Measurements from ENCODE around the gene OSM. TPM values are rescaled to one million over a fixed set of nuclear protein-coding genes. Genes with fewer than 3 reads are reported as not detected.
A peak's percentile ranks its signal among the peaks of the same experiment; 100 is the strongest.

OSM gene
- total and polyA plus RNA-seq, 4 donors: 0.09 to 0.84 (median 0.25) TPM; not detected in 1

GRCh38 chr22:30301995-30302809 lies 35.6 kb upstream of the OSM start:
- Histone ChIP-seq H3K36me3 (ENCODE audit: control insufficient read depth in 4 of 4, insufficient read depth in 3 of 4, low read depth in 1 of 4, low read length in 3 of 4) (peaks cover 0 to 28% (median 11%) of the 10 kb centered on the region in 4 donors), H3K9ac (ENCODE audit: low read depth in 1 of 2, low read length in 2 of 2) (no peak overlapping the region)
- WGBS: 68% methylated on average over 9 of the region's 9 CpGs

GRCh38 chr22:30299322-30299721 lies 32.7 kb upstream of the OSM start:
- WGBS: 94% methylated on average over 13 of the region's 13 CpGs
- DNase-seq (ENCODE audit: low spot score): no peak
- TF ChIP-seq MAX (IDR thresholded peaks at IDR 0.05) (no peak), EGR1 (IDR thresholded peaks at IDR 0.05; ENCODE audit: low read depth in 2 of 2) (no peak), JUND (IDR thresholded peaks at IDR 0.05) (no peak), SP1 (IDR thresholded peaks at IDR 0.05) (no peak)
- Histone ChIP-seq H3K27ac (ENCODE audit: low read depth in 1 of 2, low read length in 2 of 2) (no peak overlapping the region), H3K27me3 (ENCODE audit: control insufficient read depth in 4 of 4, insufficient read depth in 4 of 4, low read length in 3 of 4) (no peaks in the 10 kb centered on the region), H3K9ac (ENCODE audit: low read depth in 1 of 2, low read length in 2 of 2) (no peak overlapping the region), H3K9me3 (ENCODE audit: control insufficient read depth in 4 of 4, low read length in 3 of 4) (no peaks in the 10 kb centered on the region), H3K4me1 (ENCODE audit: control insufficient read depth in 4 of 4, insufficient read depth in 4 of 4, low read length in 3 of 4) (peaks cover 0 to 10% (median 2%) of the 10 kb centered on the region in 4 donors), H3K4me3 (ENCODE audit: low read depth in 1 of 3, low read length in 3 of 3) (no peak overlapping the region), H3K36me3 (ENCODE audit: control insufficient read depth in 4 of 4, insufficient read depth in 3 of 4, low read depth in 1 of 4, low read length in 3 of 4) (peaks cover 3 to 50% (median 18%) of the 10 kb centered on the region in 4 donors)

More at GRCh38 chr22:30301995-30302809, 35.6 kb upstream of the OSM start:
- DNase-seq (ENCODE audit: low spot score): no peak
- TF ChIP-seq, protein P1, sequence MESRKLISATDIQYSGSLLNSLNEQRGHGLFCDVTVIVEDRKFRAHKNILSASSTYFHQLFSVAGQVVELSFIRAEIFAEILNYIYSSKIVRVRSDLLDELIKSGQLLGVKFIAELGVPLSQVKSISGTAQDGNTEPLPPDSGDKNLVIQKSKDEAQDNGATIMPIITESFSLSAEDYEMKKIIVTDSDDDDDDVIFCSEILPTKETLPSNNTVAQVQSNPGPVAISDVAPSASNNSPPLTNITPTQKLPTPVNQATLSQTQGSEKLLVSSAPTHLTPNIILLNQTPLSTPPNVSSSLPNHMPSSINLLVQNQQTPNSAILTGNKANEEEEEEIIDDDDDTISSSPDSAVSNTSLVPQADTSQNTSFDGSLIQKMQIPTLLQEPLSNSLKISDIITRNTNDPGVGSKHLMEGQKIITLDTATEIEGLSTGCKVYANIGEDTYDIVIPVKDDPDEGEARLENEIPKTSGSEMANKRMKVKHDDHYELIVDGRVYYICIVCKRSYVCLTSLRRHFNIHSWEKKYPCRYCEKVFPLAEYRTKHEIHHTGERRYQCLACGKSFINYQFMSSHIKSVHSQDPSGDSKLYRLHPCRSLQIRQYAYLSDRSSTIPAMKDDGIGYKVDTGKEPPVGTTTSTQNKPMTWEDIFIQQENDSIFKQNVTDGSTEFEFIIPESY (IDR thresholded peaks at IDR 0.05): no peak
- TF ChIP-seq MAX (IDR thresholded peaks at IDR 0.05) (no peak), ATF3 (IDR thresholded peaks at IDR 0.05) (no peak), RAD21 (IDR thresholded peaks at IDR 0.05) (no peak), NR2F2 (IDR thresholded peaks at IDR 0.05) (no peak), FOXA2 (IDR thresholded peaks at IDR 0.05) (no peak), EGR1 (IDR thresholded peaks at IDR 0.05; ENCODE audit: low read depth in 2 of 2) (no peak), FOXA1 (IDR thresholded peaks at IDR 0.05) (no peak), SP1 (IDR thresholded peaks at IDR 0.05) (no peak), RXRA (IDR thresholded peaks at IDR 0.05) (no peak), YY1 (IDR thresholded peaks at IDR 0.05) (no peak), HNF4A (conservative IDR thresholded peaks at IDR 0.05) (no peak), TAF1 (conservative IDR thresholded peaks at IDR 0.05) (no peak)
- no peaks in the 10 kb centered on the region for H3K27me3 ChIP-seq (ENCODE audit: control insufficient read depth in 4 of 4, insufficient read depth in 4 of 4, low read length in 3 of 4)
- no peak overlapping the region for H3K4me3 ChIP-seq (ENCODE audit: low read depth in 1 of 3, low read length in 3 of 3)
- peaks cover 0 to 23% (median 16%) of the 10 kb centered on the region in 4 donors for H3K4me1 ChIP-seq (ENCODE audit: control insufficient read depth in 4 of 4, insufficient read depth in 4 of 4, low read length in 3 of 4)
- H3K9me3 ChIP-seq (ENCODE audit: control insufficient read depth in 4 of 4, low read length in 3 of 4): no peaks in the 10 kb centered on the region
- H3K27ac ChIP-seq (ENCODE audit: low read depth in 1 of 2, low read length in 2 of 2): peak overlapping the region; percentile 1 to 45

DNA sequence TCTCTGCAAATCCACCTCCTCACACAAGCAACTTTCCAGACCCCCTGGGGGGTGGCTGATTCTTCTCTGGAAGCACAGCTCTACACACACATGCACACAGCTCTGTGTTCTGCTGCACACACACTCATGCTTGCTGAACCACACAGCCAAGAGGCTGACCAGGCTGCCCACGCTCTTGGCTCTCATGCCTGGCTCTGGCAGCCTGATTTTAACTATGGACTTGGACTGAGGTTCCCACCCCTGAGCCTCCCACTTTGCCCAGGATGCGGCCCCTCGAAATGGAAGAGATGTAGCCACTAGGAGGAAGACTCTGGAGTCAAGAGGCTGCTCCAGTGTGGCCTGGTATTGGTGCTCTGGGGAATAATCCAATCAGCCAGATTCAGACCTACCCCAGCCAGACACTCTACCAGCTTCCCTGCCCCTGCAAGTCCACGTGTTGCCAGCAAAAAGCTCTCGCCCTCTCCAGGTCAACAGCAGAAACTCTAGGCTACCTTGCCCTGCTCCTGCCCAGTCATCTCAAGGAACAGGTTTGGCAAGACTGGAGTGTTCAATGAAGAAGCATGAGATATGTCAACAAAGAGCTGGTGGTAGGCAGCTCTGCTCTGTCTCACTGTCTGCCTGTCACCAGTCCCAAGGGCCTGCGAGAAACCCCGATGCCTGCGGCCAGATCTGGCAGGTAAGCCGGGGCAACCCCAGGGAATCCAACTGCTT lies 31.5 kb upstream of the OSM start:
- Histone ChIP-seq H3K9ac (ENCODE audit: low read depth in 1 of 2, low read length in 2 of 2) (no peak overlapping the region), H3K36me3 (ENCODE audit: control insufficient read depth in 4 of 4, insufficient read depth in 3 of 4, low read depth in 1 of 4, low read length in 3 of 4) (peaks cover 5 to 61% (median 19%) of the 10 kb centered on the region in 4 donors), H3K9me3 (ENCODE audit: control insufficient read depth in 4 of 4, low read length in 3 of 4) (no peaks in the 10 kb centered on the region), H3K27me3 (ENCODE audit: control insufficient read depth in 4 of 4, insufficient read depth in 4 of 4, low read length in 3 of 4) (no peaks in the 10 kb centered on the region), H3K27ac (ENCODE audit: low read depth in 1 of 2, low read length in 2 of 2) (no peak overlapping the region), H3K4me3 (ENCODE audit: low read depth in 1 of 3, low read length in 3 of 3) (no peak overlapping the region), H3K4me1 (ENCODE audit: control insufficient read depth in 4 of 4, insufficient read depth in 4 of 4, low read length in 3 of 4) (peaks cover 0 to 10% (median 0%) of the 10 kb centered on the region in 4 donors)
- WGBS: 89% methylated on average over 9 of the region's 9 CpGs
- no peak for DNase-seq (ENCODE audit: low spot score)
- TF ChIP-seq ATF3 (IDR thresholded peaks at IDR 0.05) (no peak), RXRA (IDR thresholded peaks at IDR 0.05) (no peak), RAD21 (IDR thresholded peaks at IDR 0.05) (no peak), SP1 (IDR thresholded peaks at IDR 0.05) (no peak), FOXA1 (IDR thresholded peaks at IDR 0.05) (no peak), YY1 (IDR thresholded peaks at IDR 0.05) (no peak), JUND (IDR thresholded peaks at IDR 0.05) (no peak)

Data from liver (tissue), 9 donors.